ENCODE measurements around the gene GKAP1. TPM values are rescaled to one million over a fixed set of nuclear protein-coding genes. Genes with fewer than 3 reads are reported as not detected.
"Not testable (repeated sequence)": the region's sequence is repeated elsewhere in the genome, so short reads cannot be mapped to it uniquely, and the experiment has no call there.

GKAP1 gene
- total RNA-seq, 1 donor from 2014 or later: 8.4 TPM

DNA sequence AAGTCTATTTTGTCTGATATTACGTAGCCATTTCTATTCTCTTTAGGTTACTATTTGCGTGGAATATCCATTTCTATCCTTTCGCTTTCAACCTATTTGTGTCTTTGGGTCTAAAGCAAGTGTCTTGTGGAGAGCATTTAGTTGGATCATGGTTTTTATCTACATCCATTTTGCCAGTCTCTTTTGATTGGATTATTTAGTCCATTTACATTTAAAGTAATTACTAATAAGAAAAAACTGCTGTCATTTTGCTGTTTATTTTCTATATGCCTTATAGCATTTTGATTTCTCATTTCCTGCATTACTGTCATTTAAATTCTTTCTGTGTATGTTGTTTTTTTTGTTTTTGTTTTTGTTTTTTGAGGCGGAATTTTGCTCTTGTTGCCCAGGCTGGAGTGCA, 83.8 kb downstream of the GKAP1 start:
- H3K27me3 ChIP-seq (ENCODE audit: control insufficient read depth in 3 of 3, insufficient read depth in 3 of 3, low read length in 3 of 3): no peaks in the 10 kb centered on the region
- no peaks in the 10 kb centered on the region for H3K9me3 ChIP-seq (ENCODE audit: control insufficient read depth in 3 of 3, low read length in 3 of 3)
- no peak overlapping the region for H3K27ac ChIP-seq (ENCODE audit: low read depth, low read length)
- no peaks in the 10 kb centered on the region for H3K4me1 ChIP-seq (ENCODE audit: control insufficient read depth in 3 of 3, insufficient read depth in 3 of 3, low read length in 3 of 3)
- peaks cover 0 to 2% (median 0%) of the 10 kb centered on the region in 3 donors for H3K36me3 ChIP-seq (ENCODE audit: control insufficient read depth in 3 of 3, insufficient read depth in 3 of 3, low read length in 3 of 3)
- no peak overlapping the region for H3K4me3 ChIP-seq (ENCODE audit: low read length in 3 of 3)
- H3K9ac ChIP-seq (ENCODE audit: low read depth in 1 of 3, low read length in 3 of 3): no peak overlapping the region

DNA sequence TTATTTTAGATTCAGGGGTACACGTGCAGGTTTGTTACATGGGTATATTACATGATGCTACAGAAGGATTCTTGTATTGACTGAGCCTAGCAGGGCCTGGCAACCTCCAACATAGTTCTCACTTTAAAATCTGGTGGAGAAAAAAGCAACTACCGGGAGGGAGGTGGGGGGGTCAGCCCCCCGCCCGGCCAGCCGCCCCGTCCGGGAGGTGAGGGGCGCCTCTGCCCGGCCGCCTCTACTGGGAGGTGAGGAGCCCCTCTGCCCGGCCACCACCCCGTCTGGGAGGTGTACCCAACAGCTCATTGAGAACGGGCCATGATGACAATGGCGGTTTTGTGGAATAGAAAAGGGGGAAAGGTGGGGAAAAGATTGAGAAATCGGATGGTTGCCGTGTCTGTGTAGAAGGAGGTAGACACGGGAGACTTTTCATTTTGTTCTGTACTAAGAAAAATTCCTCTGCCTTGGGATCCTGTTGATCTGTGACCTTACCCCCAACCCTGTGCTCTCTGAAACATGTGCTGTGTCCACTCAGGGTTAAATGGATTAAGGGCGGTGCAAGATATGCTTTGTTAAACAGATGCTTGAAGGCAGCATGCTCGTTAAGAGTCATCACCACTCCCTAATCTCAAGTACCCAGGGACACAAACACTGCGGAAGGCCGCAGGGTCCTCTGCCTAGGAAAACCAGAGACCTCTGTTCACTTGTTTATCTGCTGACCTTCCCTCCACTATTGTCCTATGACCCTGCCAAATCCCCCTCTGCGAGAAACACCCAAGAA, 88.8 kb downstream of the GKAP1 start:
- not testable (repeated sequence) for H3K27ac ChIP-seq (ENCODE audit: low read depth, low read length); H3K9ac ChIP-seq (ENCODE audit: low read depth in 1 of 3, low read length in 3 of 3); H3K27me3 ChIP-seq (ENCODE audit: control insufficient read depth in 3 of 3, insufficient read depth in 3 of 3, low read length in 3 of 3)

DNA sequence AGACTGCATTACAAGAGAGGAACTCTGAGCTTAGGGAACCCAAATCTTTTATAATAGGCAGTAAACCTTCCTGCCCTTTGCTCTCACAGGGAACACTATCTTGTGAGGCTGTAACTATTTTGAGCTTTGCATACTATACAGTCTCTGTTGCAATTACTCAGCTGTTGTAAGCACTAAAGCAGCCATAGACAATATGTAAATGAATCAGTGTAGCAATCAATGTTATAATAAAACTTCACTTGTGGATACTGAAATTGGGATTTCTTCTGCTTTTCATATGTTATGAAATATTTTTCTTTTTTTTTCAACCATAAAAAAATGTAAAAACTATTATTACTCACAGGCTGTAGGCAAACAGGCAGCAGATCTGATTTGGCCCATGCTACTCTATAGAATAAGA, 93.1 kb downstream of the GKAP1 start:
- H3K36me3 ChIP-seq (ENCODE audit: control insufficient read depth in 3 of 3, insufficient read depth in 3 of 3, low read length in 3 of 3): no peaks in the 10 kb centered on the region
- no peak overlapping the region for H3K9ac ChIP-seq (ENCODE audit: low read depth in 1 of 3, low read length in 3 of 3)
- H3K27ac ChIP-seq (ENCODE audit: low read depth, low read length): no peak overlapping the region
- no peaks in the 10 kb centered on the region for H3K4me1 ChIP-seq (ENCODE audit: control insufficient read depth in 3 of 3, insufficient read depth in 3 of 3, low read length in 3 of 3)
- H3K27me3 ChIP-seq (ENCODE audit: control insufficient read depth in 3 of 3, insufficient read depth in 3 of 3, low read length in 3 of 3): no peaks in the 10 kb centered on the region
- H3K4me3 ChIP-seq (ENCODE audit: low read length in 3 of 3): no peak overlapping the region
- peaks cover 0 to 3% (median 0%) of the 10 kb centered on the region in 3 donors for H3K9me3 ChIP-seq (ENCODE audit: control insufficient read depth in 3 of 3, low read length in 3 of 3)

More for the DNA sequence above, 88.8 kb downstream of the GKAP1 start:
- not testable (repeated sequence) for H3K36me3 ChIP-seq (ENCODE audit: control insufficient read depth in 3 of 3, insufficient read depth in 3 of 3, low read length in 3 of 3); H3K4me3 ChIP-seq (ENCODE audit: low read length in 3 of 3); H3K9me3 ChIP-seq (ENCODE audit: control insufficient read depth in 3 of 3, low read length in 3 of 3); H3K4me1 ChIP-seq (ENCODE audit: control insufficient read depth in 3 of 3, insufficient read depth in 3 of 3, low read length in 3 of 3)

DNA sequence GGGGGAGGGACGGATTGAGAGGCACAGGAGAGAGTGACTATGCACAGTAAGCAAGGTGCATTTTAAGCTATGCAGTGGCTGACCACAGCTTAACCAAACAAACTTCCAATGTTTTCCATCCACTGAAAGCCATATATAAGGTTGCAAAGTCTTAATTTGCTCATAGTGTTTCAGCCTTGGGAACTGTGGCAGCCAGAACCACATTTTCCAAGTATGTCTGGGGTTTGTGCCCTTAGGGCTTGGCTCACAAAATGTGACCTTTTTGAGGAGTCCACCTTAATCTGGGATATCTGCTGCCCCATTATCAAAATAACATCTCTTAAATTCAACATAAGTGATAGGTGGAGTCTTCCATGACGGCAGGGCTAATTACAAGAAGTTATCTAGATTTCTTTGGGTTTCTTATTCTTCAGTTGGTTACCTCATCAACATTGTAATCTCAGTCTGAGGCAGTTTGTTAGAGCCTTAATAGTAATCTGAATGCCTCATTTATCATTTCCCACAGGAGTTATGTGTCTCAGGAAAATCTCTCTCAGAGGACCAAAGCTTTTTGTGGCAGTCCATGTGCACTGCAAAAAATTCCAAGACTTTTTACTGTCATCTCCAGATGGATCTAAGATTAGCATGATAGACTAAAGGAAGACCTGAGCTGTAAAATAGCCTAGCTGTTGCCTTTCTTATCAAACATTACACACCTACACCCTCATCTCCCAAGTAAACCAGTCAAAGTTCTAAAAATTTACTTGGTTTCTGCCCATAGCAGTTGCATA, 94.7 kb downstream of the GKAP1 start:
- H3K4me3 ChIP-seq (ENCODE audit: low read length in 3 of 3): no peak overlapping the region
- H3K36me3 ChIP-seq (ENCODE audit: control insufficient read depth in 3 of 3, insufficient read depth in 3 of 3, low read length in 3 of 3): no peaks in the 10 kb centered on the region
- H3K9me3 ChIP-seq (ENCODE audit: control insufficient read depth in 3 of 3, low read length in 3 of 3): peaks cover 0 to 3% (median 0%) of the 10 kb centered on the region in 3 donors
- no peak overlapping the region for H3K9ac ChIP-seq (ENCODE audit: low read depth in 1 of 3, low read length in 3 of 3)
- H3K27me3 ChIP-seq (ENCODE audit: control insufficient read depth in 3 of 3, insufficient read depth in 3 of 3, low read length in 3 of 3): no peaks in the 10 kb centered on the region
- H3K27ac ChIP-seq (ENCODE audit: low read depth, low read length): no peak overlapping the region
- H3K4me1 ChIP-seq (ENCODE audit: control insufficient read depth in 3 of 3, insufficient read depth in 3 of 3, low read length in 3 of 3): no peaks in the 10 kb centered on the region

DNA sequence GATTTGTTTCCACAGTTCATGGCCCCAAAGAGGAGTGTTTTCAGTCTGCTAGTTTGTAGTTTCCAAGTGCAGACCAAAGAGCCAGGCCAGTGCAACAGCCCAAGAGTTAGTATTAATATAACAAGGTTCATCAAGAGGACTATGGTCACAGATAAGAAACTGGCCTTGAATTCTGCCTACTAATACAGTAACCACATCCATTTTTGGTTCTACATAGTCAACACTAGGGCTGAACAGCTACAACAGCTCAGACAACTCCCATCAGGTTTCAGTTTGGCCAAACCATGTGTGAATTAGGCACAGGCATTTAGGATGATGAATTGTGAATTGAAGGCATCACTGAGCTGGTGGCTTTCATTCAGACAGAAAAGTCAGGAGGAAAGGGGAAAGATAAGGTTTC, 96.1 kb downstream of the GKAP1 start:
- no peaks in the 10 kb centered on the region for H3K27me3 ChIP-seq (ENCODE audit: control insufficient read depth in 3 of 3, insufficient read depth in 3 of 3, low read length in 3 of 3)
- H3K4me1 ChIP-seq (ENCODE audit: control insufficient read depth in 3 of 3, insufficient read depth in 3 of 3, low read length in 3 of 3): no peaks in the 10 kb centered on the region
- H3K27ac ChIP-seq (ENCODE audit: low read depth, low read length): no peak overlapping the region
- peaks cover 0 to 3% (median 0%) of the 10 kb centered on the region in 3 donors for H3K9me3 ChIP-seq (ENCODE audit: control insufficient read depth in 3 of 3, low read length in 3 of 3)
- no peaks in the 10 kb centered on the region for H3K36me3 ChIP-seq (ENCODE audit: control insufficient read depth in 3 of 3, insufficient read depth in 3 of 3, low read length in 3 of 3)
- H3K9ac ChIP-seq (ENCODE audit: low read depth in 1 of 3, low read length in 3 of 3): no peak overlapping the region
- no peak overlapping the region for H3K4me3 ChIP-seq (ENCODE audit: low read length in 3 of 3)

DNA sequence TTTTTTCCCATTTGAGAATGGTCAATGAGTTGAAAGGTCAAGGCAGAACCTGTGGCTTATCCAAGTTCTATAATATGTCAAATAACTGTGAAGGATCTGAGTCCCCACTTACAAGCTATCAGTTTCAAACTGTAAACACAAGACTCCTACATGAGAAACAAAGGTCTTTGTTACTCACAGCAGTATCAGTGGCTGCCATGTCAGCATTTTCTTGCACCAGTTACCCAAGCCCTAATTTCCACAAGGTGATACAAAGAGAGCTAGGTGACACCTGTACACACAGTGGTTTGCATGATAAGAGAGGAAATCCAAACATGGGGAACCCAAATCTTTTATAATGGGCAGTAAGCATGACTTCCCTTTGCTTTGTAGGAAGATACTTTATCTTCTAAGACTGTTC, 101.8 kb downstream of the GKAP1 start:
- Histone ChIP-seq H3K27ac (ENCODE audit: low read depth, low read length) (no peak overlapping the region), H3K9ac (ENCODE audit: low read depth in 1 of 3, low read length in 3 of 3) (no peak overlapping the region), H3K9me3 (ENCODE audit: control insufficient read depth in 3 of 3, low read length in 3 of 3) (no peaks in the 10 kb centered on the region), H3K27me3 (ENCODE audit: control insufficient read depth in 3 of 3, insufficient read depth in 3 of 3, low read length in 3 of 3) (no peaks in the 10 kb centered on the region), H3K36me3 (ENCODE audit: control insufficient read depth in 3 of 3, insufficient read depth in 3 of 3, low read length in 3 of 3) (no peaks in the 10 kb centered on the region), H3K4me3 (ENCODE audit: low read length in 3 of 3) (no peak overlapping the region), H3K4me1 (ENCODE audit: control insufficient read depth in 3 of 3, insufficient read depth in 3 of 3, low read length in 3 of 3) (no peaks in the 10 kb centered on the region)

DNA sequence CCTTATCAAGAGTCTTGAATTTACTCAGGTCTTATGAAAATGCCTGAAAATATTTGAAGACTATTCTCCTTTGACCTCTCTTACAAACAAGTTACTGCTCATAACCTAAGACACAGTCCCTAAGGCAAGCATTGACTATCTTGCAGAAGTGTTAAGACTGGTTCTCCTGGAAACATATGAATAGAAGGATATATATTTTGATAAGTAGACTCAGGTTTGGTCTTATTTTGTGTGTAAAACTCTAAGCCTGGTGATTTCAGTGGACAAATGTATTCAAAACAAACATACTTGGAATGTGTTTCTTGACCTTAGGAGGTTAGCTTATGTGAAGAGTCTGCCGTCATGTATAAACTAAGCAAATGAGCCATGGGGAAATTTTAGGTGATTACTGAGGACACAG, 102.3 kb downstream of the GKAP1 start:
- H3K27me3 ChIP-seq (ENCODE audit: control insufficient read depth in 3 of 3, insufficient read depth in 3 of 3, low read length in 3 of 3): no peaks in the 10 kb centered on the region
- no peak overlapping the region for H3K9ac ChIP-seq (ENCODE audit: low read depth in 1 of 3, low read length in 3 of 3)
- H3K4me1 ChIP-seq (ENCODE audit: control insufficient read depth in 3 of 3, insufficient read depth in 3 of 3, low read length in 3 of 3): no peaks in the 10 kb centered on the region
- no peak overlapping the region for H3K27ac ChIP-seq (ENCODE audit: low read depth, low read length)
- H3K4me3 ChIP-seq (ENCODE audit: low read length in 3 of 3): no peak overlapping the region
- no peaks in the 10 kb centered on the region for H3K9me3 ChIP-seq (ENCODE audit: control insufficient read depth in 3 of 3, low read length in 3 of 3)
- H3K36me3 ChIP-seq (ENCODE audit: control insufficient read depth in 3 of 3, insufficient read depth in 3 of 3, low read length in 3 of 3): no peaks in the 10 kb centered on the region

DNA sequence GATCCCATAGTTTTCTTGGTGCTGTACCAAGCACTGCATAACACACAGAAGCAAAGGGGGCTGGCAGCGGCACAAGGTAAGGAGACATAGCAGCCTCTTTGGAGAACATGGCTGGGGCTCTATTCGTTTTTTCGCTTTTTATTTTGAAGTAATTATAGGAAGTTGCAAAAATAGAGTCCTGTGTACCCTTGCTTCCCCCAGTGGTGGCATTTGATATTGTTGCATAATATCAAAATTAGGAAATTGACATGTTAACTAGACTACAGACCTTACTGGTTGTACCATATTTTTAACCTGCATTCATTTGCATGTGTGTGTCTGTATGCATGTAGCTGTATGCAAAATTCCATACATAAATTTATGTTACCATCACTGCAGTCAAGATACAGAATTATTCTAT, 103.2 kb downstream of the GKAP1 start:
- no peak overlapping the region for H3K27ac ChIP-seq (ENCODE audit: low read depth, low read length)
- no peaks in the 10 kb centered on the region for H3K36me3 ChIP-seq (ENCODE audit: control insufficient read depth in 3 of 3, insufficient read depth in 3 of 3, low read length in 3 of 3)
- H3K9me3 ChIP-seq (ENCODE audit: control insufficient read depth in 3 of 3, low read length in 3 of 3): no peaks in the 10 kb centered on the region
- H3K4me3 ChIP-seq (ENCODE audit: low read length in 3 of 3): no peak overlapping the region
- H3K9ac ChIP-seq (ENCODE audit: low read depth in 1 of 3, low read length in 3 of 3): no peak overlapping the region
- H3K27me3 ChIP-seq (ENCODE audit: control insufficient read depth in 3 of 3, insufficient read depth in 3 of 3, low read length in 3 of 3): no peaks in the 10 kb centered on the region
- peaks cover 0 to 1% (median 0%) of the 10 kb centered on the region in 3 donors for H3K4me1 ChIP-seq (ENCODE audit: control insufficient read depth in 3 of 3, insufficient read depth in 3 of 3, low read length in 3 of 3)

DNA sequence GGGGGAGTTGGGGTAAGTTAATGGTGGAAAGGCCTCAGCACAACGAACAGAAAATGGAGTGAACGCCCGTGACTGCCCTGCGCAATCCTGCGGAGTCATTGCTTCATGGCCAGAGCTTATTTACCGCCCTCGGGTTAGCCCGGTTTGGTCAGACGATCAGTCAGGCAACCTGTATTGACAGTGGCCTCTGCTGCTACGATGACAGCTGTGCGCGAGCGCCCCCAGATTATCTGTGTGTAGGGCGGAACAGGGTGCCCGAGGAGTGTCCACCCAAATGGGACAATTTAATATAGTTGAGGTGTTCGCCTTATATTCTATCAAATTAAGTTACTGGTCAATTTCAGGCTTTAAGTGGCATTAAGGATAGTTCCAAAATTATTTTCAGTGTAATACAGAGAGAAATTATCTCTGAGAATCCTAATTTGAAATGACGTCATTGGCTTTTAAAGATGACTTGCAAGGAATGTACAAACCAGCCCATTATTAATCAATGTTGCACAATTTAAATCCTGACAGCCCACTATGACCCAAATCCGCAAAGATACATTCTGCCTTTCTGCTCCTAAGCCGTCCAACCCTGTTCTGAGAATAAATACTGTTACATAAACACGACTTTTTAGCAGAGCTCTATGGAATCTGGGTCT, 108.9 kb downstream of the GKAP1 start:
- no peaks in the 10 kb centered on the region for H3K9me3 ChIP-seq (ENCODE audit: control insufficient read depth in 3 of 3, low read length in 3 of 3)
- H3K27me3 ChIP-seq (ENCODE audit: control insufficient read depth in 3 of 3, insufficient read depth in 3 of 3, low read length in 3 of 3): no peaks in the 10 kb centered on the region
- H3K27ac ChIP-seq (ENCODE audit: low read depth, low read length): peak overlapping the region; percentile 100
- no peaks in the 10 kb centered on the region for H3K36me3 ChIP-seq (ENCODE audit: control insufficient read depth in 3 of 3, insufficient read depth in 3 of 3, low read length in 3 of 3)
- peak overlapping the region; percentile 91 to 94 (median 92) for H3K4me3 ChIP-seq (ENCODE audit: low read length in 3 of 3)
- peak overlapping the region; percentile 97 to 100 (median 97) for H3K9ac ChIP-seq (ENCODE audit: low read depth in 1 of 3, low read length in 3 of 3)
- H3K4me1 ChIP-seq (ENCODE audit: control insufficient read depth in 3 of 3, insufficient read depth in 3 of 3, low read length in 3 of 3): peaks cover 3 to 17% (median 13%) of the 10 kb centered on the region in 3 donors

Data from skeletal muscle tissue (tissue), 4 donors.